Stomach (tissue), 4 donors: Measurements from ENCODE around the gene KHDRBS2.

ENCODE experiments used
- CTCF ChIP-seq, 7 experiments: fragments of 450-650 bp in 4 of 7; fragments of 200-600 bp in 3 of 7; sonication (generic) in 3 of 7; IDR thresholded peaks; one replicate each; pipeline ENCODE4 v1.5.1; 2016 to 2019; ENCODE audit warnings: antibody characterized with exemption in 7 of 7, control low read depth in 2 of 7, mild to moderate bottlenecking in 1 of 7
- POLR2A ChIP-seq, 4 donors: fragments of 450-650 bp; IDR thresholded peaks; one replicate each; pipeline ENCODE4 v1.6.1; 2016; ENCODE audit warnings: antibody characterized with exemption in 4 of 4, control low read depth in 2 of 4, mild to moderate bottlenecking in 1 of 4, moderate library complexity in 1 of 4
- POLR2AphosphoS5 ChIP-seq, 3 donors: sonication (generic); formaldehyde crosslinking; IDR thresholded peaks; one replicate each; pipeline ENCODE4 v1.6.1; 2016; ENCODE audit warnings: antibody characterized with exemption in 3 of 3

GRCh38 chr6:61751986-61752385 is 534.0 kb downstream of the KHDRBS2 start:
- TF ChIP-seq CTCF (IDR thresholded peaks at IDR 0.05), result no peak
- no peak for TF ChIP-seq POLR2AphosphoS5 (IDR thresholded peaks at IDR 0.05)
- TF ChIP-seq POLR2A (IDR thresholded peaks at IDR 0.05), result no peak
